ENCODE results near the gene MROH2A. TPM values are rescaled to one million over a fixed set of nuclear protein-coding genes. Genes with fewer than 3 reads are reported as not detected.
"Not testable (repeated sequence)": the region's sequence is repeated elsewhere in the genome, so short reads cannot be mapped to it uniquely, and the experiment has no call there.

The MROH2A gene
- total RNA-seq, 1 experiment from 2014 or later: not detected

DNA sequence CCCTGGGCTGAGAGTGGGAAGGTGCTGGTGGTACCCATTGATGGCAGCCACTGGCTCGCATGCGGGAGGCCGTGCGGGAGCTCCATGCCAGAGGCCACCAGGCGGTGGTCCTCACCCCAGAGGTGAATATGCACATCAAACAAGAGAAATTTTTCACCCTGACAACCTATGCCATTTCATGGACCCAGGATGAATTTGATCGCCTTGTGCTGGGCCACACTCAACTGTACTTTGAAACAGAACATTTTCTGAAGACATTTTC is 30.9 kb upstream of the MROH2A start:
- peaks cover 52% of the 10 kb centered on the region for H3K9me3 Mint-ChIP-seq
- H3K27me3 Mint-ChIP-seq (ENCODE audit: low read depth): peaks cover 12% of the 10 kb centered on the region
- TF ChIP-seq IRF2 (CRISPR knock-in tag; IDR thresholded peaks at IDR 0.05; ENCODE audit: borderline replicate concordance, low read depth) (no peak), ZNF219 (CRISPR knock-in tag; IDR thresholded peaks at IDR 0.05; ENCODE audit: borderline replicate concordance) (no peak)
- TF ChIP-seq, protein P1, sequence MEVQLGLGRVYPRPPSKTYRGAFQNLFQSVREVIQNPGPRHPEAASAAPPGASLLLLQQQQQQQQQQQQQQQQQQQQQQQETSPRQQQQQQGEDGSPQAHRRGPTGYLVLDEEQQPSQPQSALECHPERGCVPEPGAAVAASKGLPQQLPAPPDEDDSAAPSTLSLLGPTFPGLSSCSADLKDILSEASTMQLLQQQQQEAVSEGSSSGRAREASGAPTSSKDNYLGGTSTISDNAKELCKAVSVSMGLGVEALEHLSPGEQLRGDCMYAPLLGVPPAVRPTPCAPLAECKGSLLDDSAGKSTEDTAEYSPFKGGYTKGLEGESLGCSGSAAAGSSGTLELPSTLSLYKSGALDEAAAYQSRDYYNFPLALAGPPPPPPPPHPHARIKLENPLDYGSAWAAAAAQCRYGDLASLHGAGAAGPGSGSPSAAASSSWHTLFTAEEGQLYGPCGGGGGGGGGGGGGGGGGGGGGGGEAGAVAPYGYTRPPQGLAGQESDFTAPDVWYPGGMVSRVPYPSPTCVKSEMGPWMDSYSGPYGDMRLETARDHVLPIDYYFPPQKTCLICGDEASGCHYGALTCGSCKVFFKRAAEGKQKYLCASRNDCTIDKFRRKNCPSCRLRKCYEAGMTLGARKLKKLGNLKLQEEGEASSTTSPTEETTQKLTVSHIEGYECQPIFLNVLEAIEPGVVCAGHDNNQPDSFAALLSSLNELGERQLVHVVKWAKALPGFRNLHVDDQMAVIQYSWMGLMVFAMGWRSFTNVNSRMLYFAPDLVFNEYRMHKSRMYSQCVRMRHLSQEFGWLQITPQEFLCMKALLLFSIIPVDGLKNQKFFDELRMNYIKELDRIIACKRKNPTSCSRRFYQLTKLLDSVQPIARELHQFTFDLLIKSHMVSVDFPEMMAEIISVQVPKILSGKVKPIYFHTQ (CRISPR knock-in tag; IDR thresholded peaks at IDR 0.05): no peak
- H3K4me1 Mint-ChIP-seq: no peaks in the 10 kb centered on the region
- H3K27ac Mint-ChIP-seq: no peak overlapping the region
- CTCF ChIA-PET: no interaction called here
- peaks cover 25% of the 10 kb centered on the region for H3K36me3 Mint-ChIP-seq
- DNase-seq (ENCODE audit: low spot score): no peak
- POLR2A ChIA-PET: no interaction called here
- ATAC-seq: no peak
- no peak overlapping the region for H3K4me3 Mint-ChIP-seq

- Mint-ChIP-seq H3K36me3 (peaks cover 29% of the 10 kb centered on the region), H3K9me3 (peaks cover 68% of the 10 kb centered on the region), H3K27me3 (ENCODE audit: low read depth) (peaks cover 15% of the 10 kb centered on the region)
- DNase-seq (ENCODE audit: low spot score); CTCF ChIA-PET; H3K4me1 Mint-ChIP-seq; ATAC-seq; POLR2A ChIA-PET; H3K4me3 Mint-ChIP-seq; H3K27ac Mint-ChIP-seq: not testable (repeated sequence)
Observed at GRCh38 chr2:233750689-233751088, 27.4 kb upstream of the MROH2A start.

DNA sequence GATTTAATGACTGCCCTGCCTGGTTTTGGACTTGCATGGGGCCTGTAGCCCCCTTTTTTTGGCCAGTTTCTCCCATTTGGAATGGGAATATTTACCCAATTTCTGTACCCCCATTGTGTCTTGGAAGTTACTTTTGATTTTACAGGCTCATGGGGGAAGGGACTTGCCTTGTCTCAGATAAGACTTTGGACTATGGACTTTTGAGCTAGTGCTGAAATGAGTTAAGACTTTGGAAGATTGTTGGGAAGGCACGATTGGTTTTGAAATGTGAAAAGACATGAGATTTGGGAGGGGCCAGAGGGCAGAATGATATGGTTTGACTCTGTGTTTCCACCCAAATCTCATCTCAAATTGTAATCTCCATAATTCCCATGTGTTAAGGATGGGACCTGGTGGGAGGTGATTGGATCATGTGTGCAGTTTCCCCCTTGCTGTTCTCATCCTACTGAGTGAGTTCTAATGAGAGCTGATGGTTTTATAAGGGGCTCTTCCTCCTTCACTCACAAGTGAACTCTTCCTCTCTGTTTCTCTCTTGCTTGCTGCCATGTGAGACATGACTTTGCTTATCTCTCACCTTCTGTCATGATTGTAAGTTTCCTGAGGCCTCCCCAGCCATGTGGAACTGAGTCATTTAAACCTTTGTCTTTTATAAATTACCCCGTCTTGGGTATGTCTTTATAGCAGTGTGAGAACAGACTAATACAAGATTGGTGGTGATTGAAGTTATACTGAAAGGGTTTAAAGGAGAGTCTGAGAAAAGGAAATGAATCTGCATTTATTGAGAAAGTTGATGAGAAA is 26.7 kb upstream of the MROH2A start:
- H3K36me3 Mint-ChIP-seq: peaks cover 29% of the 10 kb centered on the region
- H3K27ac Mint-ChIP-seq; POLR2A ChIA-PET; DNase-seq (ENCODE audit: low spot score); ATAC-seq; H3K4me1 Mint-ChIP-seq; H3K4me3 Mint-ChIP-seq; CTCF ChIA-PET: not testable (repeated sequence)
- peaks cover 15% of the 10 kb centered on the region for H3K27me3 Mint-ChIP-seq (ENCODE audit: low read depth)
- peaks cover 68% of the 10 kb centered on the region for H3K9me3 Mint-ChIP-seq

GRCh38 chr2:233754872-233755611 is 23.1 kb upstream of the MROH2A start:
- DNase-seq (ENCODE audit: low spot score): no peak
- H3K4me3 Mint-ChIP-seq: no peak overlapping the region
- no peak for ATAC-seq
- peaks cover 21% of the 10 kb centered on the region for H3K36me3 Mint-ChIP-seq
- no peaks in the 10 kb centered on the region for H3K4me1 Mint-ChIP-seq
- CTCF ChIA-PET: no interaction called here
- peaks cover 7% of the 10 kb centered on the region for H3K27me3 Mint-ChIP-seq (ENCODE audit: low read depth)
- TF ChIP-seq ESRRA (CRISPR knock-in tag; IDR thresholded peaks at IDR 0.05; ENCODE audit: borderline replicate concordance) (no peak), ZNF423 (CRISPR knock-in tag; IDR thresholded peaks at IDR 0.05) (no peak), MLX (CRISPR knock-in tag; IDR thresholded peaks at IDR 0.05) (no peak), ZNF219 (CRISPR knock-in tag; IDR thresholded peaks at IDR 0.05; ENCODE audit: borderline replicate concordance) (no peak), JUN (CRISPR knock-in tag; IDR thresholded peaks at IDR 0.05) (no peak), RORB (CRISPR knock-in tag; IDR thresholded peaks at IDR 0.05) (no peak), CREM (CRISPR knock-in tag; IDR thresholded peaks at IDR 0.05) (no peak), SMAD3 (CRISPR knock-in tag; IDR thresholded peaks at IDR 0.05; ENCODE audit: borderline replicate concordance) (no peak), ZNF232 (CRISPR knock-in tag; IDR thresholded peaks at IDR 0.05) (no peak)
- TF ChIP-seq, protein P2, sequence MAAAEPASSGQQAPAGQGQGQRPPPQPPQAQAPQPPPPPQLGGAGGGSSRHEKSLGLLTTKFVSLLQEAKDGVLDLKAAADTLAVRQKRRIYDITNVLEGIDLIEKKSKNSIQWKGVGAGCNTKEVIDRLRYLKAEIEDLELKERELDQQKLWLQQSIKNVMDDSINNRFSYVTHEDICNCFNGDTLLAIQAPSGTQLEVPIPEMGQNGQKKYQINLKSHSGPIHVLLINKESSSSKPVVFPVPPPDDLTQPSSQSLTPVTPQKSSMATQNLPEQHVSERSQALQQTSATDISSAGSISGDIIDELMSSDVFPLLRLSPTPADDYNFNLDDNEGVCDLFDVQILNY (CRISPR knock-in tag; IDR thresholded peaks at IDR 0.05): no peak
- H3K27ac Mint-ChIP-seq: no peak overlapping the region
- POLR2A ChIA-PET: no interaction called here
- peaks cover 44% of the 10 kb centered on the region for H3K9me3 Mint-ChIP-seq
